Keratinocyte (primary cell): ENCODE measurements around the gene GRK5.

Source experiments
- EZH2 ChIP-seq: IDR thresholded peaks from one replicate; pipeline ENCODE4 v1.6.1; 2012; ENCODE audit warnings: inconsistent platforms, mild to moderate bottlenecking, low read length, moderate library complexity
- TF ChIP-seq, protein P1 (sequence below), 3 experiments: IDR thresholded peaks in 1 of 3; conservative IDR thresholded peaks in 1 of 3; optimal IDR thresholded peaks in 1 of 3; 2 replicates in 2 of 3; 3 replicates in 1 of 3; pipeline versions ENCODE3 to v1.5.1; 2011; ENCODE audit warnings: low read length in 3 of 3, mild to moderate bottlenecking in 3 of 3, moderate library complexity in 2 of 3, control low read depth in 1 of 3, inconsistent platforms in 1 of 3; ENCODE audit not compliant: insufficient read depth in 2 of 3; ENCODE audit errors: extremely low read depth in 1 of 3

DNA sequence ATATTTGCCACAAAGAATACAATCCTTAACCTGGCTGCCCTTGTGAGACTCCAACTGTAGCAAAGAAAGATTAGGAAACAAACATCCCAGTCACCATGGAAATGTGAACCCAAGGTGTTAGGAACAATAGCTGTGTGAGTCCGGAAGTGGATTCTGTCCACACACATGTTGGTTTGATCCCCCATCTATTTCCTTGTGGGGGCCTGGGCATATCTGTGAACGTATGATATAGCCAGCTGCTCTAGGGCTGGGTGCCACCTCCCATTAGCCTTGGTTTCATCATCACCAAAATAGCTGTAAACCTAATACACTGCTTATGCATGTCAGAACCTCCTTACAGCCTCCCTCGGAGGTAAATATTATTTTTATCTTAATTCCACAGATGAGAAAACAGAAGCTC, 26.4 kb downstream of the GRK5 start:
- TF ChIP-seq, protein P1, sequence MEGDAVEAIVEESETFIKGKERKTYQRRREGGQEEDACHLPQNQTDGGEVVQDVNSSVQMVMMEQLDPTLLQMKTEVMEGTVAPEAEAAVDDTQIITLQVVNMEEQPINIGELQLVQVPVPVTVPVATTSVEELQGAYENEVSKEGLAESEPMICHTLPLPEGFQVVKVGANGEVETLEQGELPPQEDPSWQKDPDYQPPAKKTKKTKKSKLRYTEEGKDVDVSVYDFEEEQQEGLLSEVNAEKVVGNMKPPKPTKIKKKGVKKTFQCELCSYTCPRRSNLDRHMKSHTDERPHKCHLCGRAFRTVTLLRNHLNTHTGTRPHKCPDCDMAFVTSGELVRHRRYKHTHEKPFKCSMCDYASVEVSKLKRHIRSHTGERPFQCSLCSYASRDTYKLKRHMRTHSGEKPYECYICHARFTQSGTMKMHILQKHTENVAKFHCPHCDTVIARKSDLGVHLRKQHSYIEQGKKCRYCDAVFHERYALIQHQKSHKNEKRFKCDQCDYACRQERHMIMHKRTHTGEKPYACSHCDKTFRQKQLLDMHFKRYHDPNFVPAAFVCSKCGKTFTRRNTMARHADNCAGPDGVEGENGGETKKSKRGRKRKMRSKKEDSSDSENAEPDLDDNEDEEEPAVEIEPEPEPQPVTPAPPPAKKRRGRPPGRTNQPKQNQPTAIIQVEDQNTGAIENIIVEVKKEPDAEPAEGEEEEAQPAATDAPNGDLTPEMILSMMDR (optimal IDR thresholded peaks at IDR 0.05 in 1 of 3, IDR thresholded peaks at IDR 0.05 in 1 of 3, conservative IDR thresholded peaks at IDR 0.05 in 1 of 3; ENCODE audit: extremely low read depth in 1 of 3, insufficient read depth in 2 of 3, low read length in 3 of 3), result no peak
- no peak for TF ChIP-seq EZH2
